HEK293T (cell line): Measurements from ENCODE around the gene ADORA1.

Experiments
- CTCF ChIA-PET: fragments of 350-600 bp; formaldehyde crosslinking; extraction: SDS; loops from one replicate; lab custom pipeline; 2021; ENCODE audit warnings: antibody characterized with exemption, inconsistent platforms; lab: Yijun Ruan, JAX
- POLR2A ChIA-PET: fragments of 350-600 bp; formaldehyde crosslinking; extraction: SDS; loops from one replicate; lab custom pipeline; 2020; ENCODE audit warnings: antibody characterized with exemption, inconsistent platforms; lab: Yijun Ruan, JAX
- DNase-seq: peaks from one replicate; pipeline ENCODE4 v3.0.0; 2012; ENCODE audit warnings: mixed read lengths; ENCODE audit errors: extremely low spot score
- ARNT ChIP-seq: fragments of 450-650 bp; IDR thresholded peaks from 2 replicates; pipeline ENCODE4 v1.6.1; 2017; ENCODE audit warnings: mild to moderate bottlenecking
- BHLHE40 ChIP-seq: fragments of 450-650 bp; IDR thresholded peaks from 2 replicates; pipeline ENCODE4 v1.6.1; 2016; ENCODE audit warnings: mild to moderate bottlenecking, moderate library complexity, borderline replicate concordance
- CTBP1 ChIP-seq: fragments of 450-650 bp; IDR thresholded peaks from 2 replicates; pipeline ENCODE4 v1.6.1; 2016; ENCODE audit warnings: borderline replicate concordance
- ELF4 ChIP-seq: fragments of 450-650 bp; IDR thresholded peaks from 2 replicates; pipeline ENCODE4 v1.6.1; 2017; ENCODE audit warnings: antibody characterized with exemption
- FOXA1 ChIP-seq: fragments of 450-650 bp; IDR thresholded peaks from 2 replicates; pipeline ENCODE4 v1.6.1; 2016; ENCODE audit warnings: mild to moderate bottlenecking
- FOXK2 ChIP-seq: fragments of 450-650 bp; IDR thresholded peaks from 2 replicates; pipeline ENCODE4 v1.6.1; 2016; ENCODE audit warnings: mild to moderate bottlenecking
- FOXM1 ChIP-seq: fragments of 450-650 bp; IDR thresholded peaks from 2 replicates; pipeline ENCODE4 v1.6.1; 2017; ENCODE audit warnings: mild to moderate bottlenecking, borderline replicate concordance
- HDGF ChIP-seq: fragments of 450-650 bp; IDR thresholded peaks from 2 replicates; pipeline ENCODE4 v1.6.1; 2017; ENCODE audit warnings: antibody characterized with exemption, borderline replicate concordance
- L3MBTL2 ChIP-seq: fragments of 450-650 bp; conservative IDR thresholded peaks from 2 replicates; pipeline ENCODE4 v1.6.1; 2016; ENCODE audit warnings: mild to moderate bottlenecking
- LEF1 ChIP-seq: fragments of 450-650 bp; IDR thresholded peaks from 2 replicates; pipeline ENCODE4 v1.6.1; 2017; ENCODE audit warnings: mild to moderate bottlenecking, borderline replicate concordance
- NFRKB ChIP-seq: fragments of 450-650 bp; IDR thresholded peaks from 2 replicates; pipeline ENCODE4 v1.6.1; 2016; ENCODE audit warnings: mild to moderate bottlenecking, moderate library complexity
- SP1 ChIP-seq: fragments of 450-650 bp; IDR thresholded peaks from 2 replicates; pipeline ENCODE4 v1.6.1; 2017
- SUZ12 ChIP-seq: fragments of 450-650 bp; IDR thresholded peaks from 2 replicates; pipeline ENCODE4 v1.6.1; 2016; ENCODE audit warnings: mild to moderate bottlenecking
- TARDBP ChIP-seq: fragments of 450-650 bp; IDR thresholded peaks from 2 replicates; pipeline ENCODE4 v1.6.1; 2016
- ZNF384 ChIP-seq: fragments of 450-650 bp; IDR thresholded peaks from 2 replicates; pipeline ENCODE4 v1.6.1; 2016
- TF ChIP-seq, protein P1 (sequence below): fragments of 450-650 bp; IDR thresholded peaks from 2 replicates; pipeline ENCODE4 v1.6.1; 2016

ADORA1 gene

DNA sequence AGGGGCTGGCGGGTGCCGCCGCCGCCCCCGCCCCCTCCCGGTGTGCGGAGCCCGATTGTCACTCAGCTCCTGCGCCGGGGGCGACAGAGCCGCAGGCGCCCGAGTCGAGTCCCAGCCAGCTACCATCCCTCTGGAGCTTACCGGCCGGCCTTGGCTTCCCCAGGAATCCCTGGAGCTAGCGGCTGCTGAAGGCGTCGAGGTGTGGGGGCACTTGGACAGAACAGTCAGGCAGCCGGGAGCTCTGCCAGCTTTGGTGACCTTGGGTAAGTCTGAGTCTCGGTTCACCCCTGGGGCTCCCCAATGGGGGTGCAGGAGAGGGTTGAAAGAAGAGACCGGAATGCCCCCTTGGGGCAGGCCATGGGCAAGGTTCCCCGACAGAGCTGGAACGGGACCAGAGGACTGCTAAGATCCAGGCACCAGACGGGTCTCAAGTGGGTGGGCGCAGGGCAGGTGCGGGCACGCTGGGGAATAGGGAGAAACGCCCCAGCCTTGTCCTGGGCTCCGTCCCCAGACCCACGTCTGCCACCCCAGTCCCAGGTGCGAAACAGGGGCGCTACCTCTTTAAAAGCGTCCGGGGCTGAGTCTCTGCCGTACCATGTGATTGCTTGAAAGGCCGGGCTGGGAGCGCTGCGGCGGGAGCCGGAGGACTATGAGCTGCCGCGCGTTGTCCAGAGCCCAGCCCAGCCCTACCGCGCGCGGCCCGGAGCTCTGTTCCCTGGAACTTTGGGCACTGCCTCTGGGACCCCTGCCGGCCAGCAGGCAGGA, at the start of gene ADORA1:
Gene ADORA1, plus strand, starts transcription at position 61 of the 765 bp plus-strand sequence. CDS start 1,116 bp downstream, outside the sequence.
- ChIA-PET POLR2A (interaction anchor here (0.7 to 1.1 kb wide), 5 partner anchors 10 to 102 kb away, joined by 3 to 5 read pairs (median 4); partner anchors contain the start of gene PPFIA4), CTCF (interaction anchor here (0.6 to 4.3 kb wide), 15 partner anchors 10 to 1479 kb away, joined by 3 to 22 read pairs (median 4); no protein-coding TSS in a partner anchor)
- TF ChIP-seq ZNF384, result no peak
- TF ChIP-seq L3MBTL2, result peak; percentile 63; the same call in 1 of the 2 replicates
- peak; percentile 76 for DNase-seq

GRCh38 chr1:203077956-203078355, 49.6 kb upstream of the ADORA1 start:
- TF ChIP-seq L3MBTL2 (no peak), BHLHE40 (no peak), ZNF384 (no peak), FOXM1 (no peak), SP1 (no peak), TARDBP (no peak), CTBP1 (no peak), ARNT (no peak), LEF1 (no peak), FOXA1 (no peak), NFRKB (no peak), HDGF (no peak), ELF4 (no peak), SUZ12 (no peak), FOXK2 (no peak)
- TF ChIP-seq, protein P1, sequence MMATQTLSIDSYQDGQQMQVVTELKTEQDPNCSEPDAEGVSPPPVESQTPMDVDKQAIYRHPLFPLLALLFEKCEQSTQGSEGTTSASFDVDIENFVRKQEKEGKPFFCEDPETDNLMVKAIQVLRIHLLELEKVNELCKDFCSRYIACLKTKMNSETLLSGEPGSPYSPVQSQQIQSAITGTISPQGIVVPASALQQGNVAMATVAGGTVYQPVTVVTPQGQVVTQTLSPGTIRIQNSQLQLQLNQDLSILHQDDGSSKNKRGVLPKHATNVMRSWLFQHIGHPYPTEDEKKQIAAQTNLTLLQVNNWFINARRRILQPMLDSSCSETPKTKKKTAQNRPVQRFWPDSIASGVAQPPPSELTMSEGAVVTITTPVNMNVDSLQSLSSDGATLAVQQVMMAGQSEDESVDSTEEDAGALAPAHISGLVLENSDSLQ, result no peak
- CTCF ChIA-PET, result no interaction called here
- POLR2A ChIA-PET, result no interaction called here
- DNase-seq, result no peak

DNA sequence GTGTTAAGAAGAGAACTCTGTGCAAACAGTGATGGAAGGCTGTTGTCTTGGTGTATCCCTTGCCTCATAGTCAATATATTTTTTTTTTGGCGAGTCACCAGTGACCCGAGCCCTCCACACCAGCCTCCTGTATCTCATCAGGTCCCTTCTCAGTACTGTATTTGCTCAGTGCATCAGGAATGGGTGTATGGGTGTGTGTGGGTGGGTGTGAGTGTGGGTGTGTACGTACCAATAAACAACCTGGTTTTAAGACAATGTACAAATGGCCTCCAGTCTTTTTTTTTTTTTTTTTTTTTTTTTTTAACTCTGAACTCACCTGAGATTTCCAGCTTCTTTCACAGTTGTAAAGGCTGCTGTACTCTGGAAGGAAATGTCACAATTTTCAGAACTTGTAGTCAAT, 49.0 kb upstream of the ADORA1 start:
- no peak for TF ChIP-seq HDGF
- TF ChIP-seq, protein P1, result no peak
- TF ChIP-seq ELF4, result no peak
- ChIA-PET CTCF (no interaction called here), POLR2A (no interaction called here)
- DNase-seq, result no peak

GRCh38 chr1:203080456-203080855, 47.1 kb upstream of the ADORA1 start:
- TF ChIP-seq SP1, result no peak
- TF ChIP-seq BHLHE40, result no peak
- no peak for TF ChIP-seq TARDBP
- no peak for TF ChIP-seq L3MBTL2
- TF ChIP-seq CTBP1, result no peak
- TF ChIP-seq LEF1, result no peak
- ChIA-PET POLR2A (no interaction called here), CTCF (no interaction called here)
- no peak for DNase-seq

DNA sequence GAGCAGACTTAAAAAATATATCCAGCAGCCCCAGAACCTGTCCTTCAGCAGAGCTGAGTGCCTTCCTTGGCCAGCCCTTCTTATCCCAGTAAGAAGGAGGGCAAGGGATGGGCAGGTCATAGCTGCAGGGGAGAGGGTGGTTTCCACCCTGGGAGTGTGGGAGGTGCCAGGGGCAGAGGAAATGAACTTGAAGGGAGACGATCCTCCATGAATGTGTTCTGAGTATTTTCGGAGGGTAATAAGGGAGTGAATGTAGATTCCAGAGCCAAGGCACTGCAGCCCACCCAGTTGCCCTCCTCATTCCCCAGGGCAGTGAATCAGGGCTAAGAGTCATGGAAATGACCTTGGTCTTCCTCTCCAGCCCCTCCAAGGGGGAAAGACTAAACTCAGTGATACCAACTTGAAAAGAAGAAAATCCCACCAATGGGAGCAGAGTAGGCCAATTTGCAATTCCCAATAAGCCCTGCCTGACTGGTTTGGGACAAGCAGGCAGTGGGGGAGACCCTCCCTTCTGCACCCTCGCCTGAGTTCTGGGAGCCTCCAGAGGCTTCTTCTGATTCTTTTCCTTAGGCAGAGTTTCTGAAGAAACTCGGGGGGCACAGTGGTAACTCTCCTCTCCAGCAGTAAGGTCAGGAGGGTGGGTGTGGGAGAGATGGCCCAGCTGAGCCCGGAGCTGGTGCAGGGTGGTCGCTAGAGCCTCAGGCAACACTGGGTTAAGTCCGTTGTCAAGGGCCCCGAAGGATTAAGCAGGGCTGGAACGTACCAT, 45.9 kb upstream of the ADORA1 start:
- POLR2A ChIA-PET, result no interaction called here
- CTCF ChIA-PET, result interaction anchor here (1.2 to 3.4 kb wide), 2 partner anchors 91 to 186 kb away, joined by 4 to 15 read pairs; no protein-coding TSS in a partner anchor
- TF ChIP-seq CTBP1 (no peak), L3MBTL2 (no peak), ELF4 (no peak), ZNF384 (no peak), NFRKB (no peak), FOXM1 (no peak), FOXK2 (no peak), BHLHE40 (no peak), TARDBP (no peak), SP1 (no peak), FOXA1 (no peak), LEF1 (no peak), HDGF (no peak), SUZ12 (no peak), ARNT (no peak)
- TF ChIP-seq, protein P1, result no peak
- no peak for DNase-seq

DNA sequence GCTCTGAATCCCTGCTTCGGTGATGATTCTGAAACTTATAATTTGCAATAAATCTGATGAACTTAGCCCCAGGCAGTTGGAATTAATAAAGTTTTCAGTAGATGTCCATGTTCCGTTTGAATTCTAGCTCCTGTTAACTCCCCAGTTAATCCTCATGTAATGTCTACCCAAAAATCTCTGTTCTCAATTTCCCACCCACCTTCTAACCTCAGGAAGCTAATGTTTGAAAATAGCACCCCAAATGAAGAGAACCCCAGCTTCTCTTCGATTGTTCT, 45.4 kb upstream of the ADORA1 start:
- no peak for DNase-seq
- CTCF ChIA-PET, result interaction anchor here (0.6 to 3.4 kb wide), 4 partner anchors 19 to 185 kb away, joined by 3 to 15 read pairs (median 4); no protein-coding TSS in a partner anchor
- no peak for TF ChIP-seq CTBP1
- no peak for TF ChIP-seq FOXK2
- no peak for TF ChIP-seq ELF4
- no peak for TF ChIP-seq LEF1

More for the DNA sequence above, 45.4 kb upstream of the ADORA1 start:
- POLR2A ChIA-PET, result no interaction called here
